Colonic mucosa (tissue), 4 donors: ENCODE data around the gene CXorf38. TPM values are rescaled to one million over a fixed set of nuclear protein-coding genes. Genes with fewer than 3 reads are reported as not detected.
"Not testable (repeated sequence)": the region's sequence is repeated elsewhere in the genome, so short reads cannot be mapped to it uniquely, and the experiment has no call there.

ENCODE experiments used
- DNase-seq: peaks from one replicate; pipeline ENCODE4 v3.0.0-alpha.2; 2020
- H3K27ac ChIP-seq: fragments of 200-600 bp; one replicate; pipeline ENCODE4 v1.8.0; 2021
- H3K27me3 ChIP-seq: fragments of 200-600 bp; one replicate; pipeline ENCODE4 v1.8.0; 2021
- H3K36me3 ChIP-seq: fragments of 200-600 bp; one replicate; pipeline ENCODE4 v1.8.0; 2021
- H3K4me1 ChIP-seq: fragments of 200-600 bp; one replicate; pipeline ENCODE4 v1.8.0; 2021; ENCODE audit warnings: mild to moderate bottlenecking
- H3K4me3 ChIP-seq: fragments of 200-600 bp; one replicate; pipeline ENCODE4 v1.8.0; 2021
- H3K9ac ChIP-seq, 2 donors: one replicate each; pipeline ENCODE4 v1.7.0; 2013; ENCODE audit warnings: control low read depth in 2 of 2, low read depth in 2 of 2, low read length in 2 of 2
- H3K9me3 ChIP-seq: fragments of 200-600 bp; one replicate; pipeline ENCODE4 v1.8.0; 2021
- intact Hi-C: fragments of 100-400 bp; cut with DNase I; formaldehyde crosslinking; loops from one replicate; pipeline ENCODE4 v1.14.1; 2022
- total RNA-seq, 2 donors: library from RNA; stranded (reverse); fragmentation: NEBNext Ultra II Directional in 1 of 2; extraction: Animal tissue kit (Norgen Biotek cat#: 25700) in 1 of 2; gene quantifications; one replicate each; pipeline ENCODE4 v1.2.1, GENCODE V29; 2021
- TF ChIP-seq, protein P1 (sequence below): fragments of 200-600 bp; IDR thresholded peaks from one replicate; pipeline ENCODE4 v1.8.0; 2022; ENCODE audit warnings: antibody characterized with exemption, mild to moderate bottlenecking
- donor health status: healthy.
- donor health status: DM: no; HTN: no; CAD: no.
- donor health status: DM: no; HTN: no; CAD: no.

Gene CXorf38
- total RNA-seq, 2 donors from 2014 or later = 18.2 to 19.5 TPM

- intact Hi-C loops = no loop called here
- Histone ChIP-seq H3K4me1 (no peaks in the 10 kb centered on the region), H3K27ac (no peak overlapping the region), H3K9ac (no peak overlapping the region), H3K27me3 (peaks cover 3% of the 10 kb centered on the region), H3K36me3 (no peaks in the 10 kb centered on the region), H3K9me3 (no peaks in the 10 kb centered on the region), H3K4me3 (no peak overlapping the region)
- no peak for DNase-seq
- TF ChIP-seq, protein P1, sequence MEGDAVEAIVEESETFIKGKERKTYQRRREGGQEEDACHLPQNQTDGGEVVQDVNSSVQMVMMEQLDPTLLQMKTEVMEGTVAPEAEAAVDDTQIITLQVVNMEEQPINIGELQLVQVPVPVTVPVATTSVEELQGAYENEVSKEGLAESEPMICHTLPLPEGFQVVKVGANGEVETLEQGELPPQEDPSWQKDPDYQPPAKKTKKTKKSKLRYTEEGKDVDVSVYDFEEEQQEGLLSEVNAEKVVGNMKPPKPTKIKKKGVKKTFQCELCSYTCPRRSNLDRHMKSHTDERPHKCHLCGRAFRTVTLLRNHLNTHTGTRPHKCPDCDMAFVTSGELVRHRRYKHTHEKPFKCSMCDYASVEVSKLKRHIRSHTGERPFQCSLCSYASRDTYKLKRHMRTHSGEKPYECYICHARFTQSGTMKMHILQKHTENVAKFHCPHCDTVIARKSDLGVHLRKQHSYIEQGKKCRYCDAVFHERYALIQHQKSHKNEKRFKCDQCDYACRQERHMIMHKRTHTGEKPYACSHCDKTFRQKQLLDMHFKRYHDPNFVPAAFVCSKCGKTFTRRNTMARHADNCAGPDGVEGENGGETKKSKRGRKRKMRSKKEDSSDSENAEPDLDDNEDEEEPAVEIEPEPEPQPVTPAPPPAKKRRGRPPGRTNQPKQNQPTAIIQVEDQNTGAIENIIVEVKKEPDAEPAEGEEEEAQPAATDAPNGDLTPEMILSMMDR = no peak
These were observed 29.8 kb downstream of the CXorf38 start for GRCh38 chrX:40617566-40617965.

DNA sequence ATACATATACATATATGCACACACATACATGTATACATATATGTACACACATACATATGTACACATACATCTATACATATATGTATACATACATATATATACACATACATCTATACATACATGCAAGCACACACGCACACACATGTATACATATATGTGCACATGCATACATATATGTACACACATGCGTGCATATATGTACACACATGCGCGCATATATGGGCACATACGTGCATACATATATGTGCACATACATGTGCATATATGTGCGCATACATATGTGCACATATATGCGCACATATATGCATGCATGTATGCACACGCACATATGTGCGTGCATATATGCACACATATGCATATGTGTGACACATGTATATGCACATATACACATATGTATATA lies 31.4 kb downstream of the CXorf38 start:
- Histone ChIP-seq H3K4me1 (no peaks in the 10 kb centered on the region), H3K36me3 (no peaks in the 10 kb centered on the region), H3K27ac (no peak overlapping the region), H3K27me3 (peaks cover 11% of the 10 kb centered on the region), H3K4me3 (no peak overlapping the region), H3K9me3 (no peaks in the 10 kb centered on the region), H3K9ac (no peak overlapping the region)
- no peak for DNase-seq
- TF ChIP-seq, protein P1 = no peak
- intact Hi-C loops = no loop called here

GRCh38 chrX:40612511-40612910 lies 34.9 kb downstream of the CXorf38 start:
- DNase-seq = no peak
- H3K27ac ChIP-seq = no peak overlapping the region
- TF ChIP-seq, protein P1 = no peak
- no peaks in the 10 kb centered on the region for H3K36me3 ChIP-seq
- H3K9ac ChIP-seq = no peak overlapping the region
- H3K4me1 ChIP-seq = no peaks in the 10 kb centered on the region
- no peaks in the 10 kb centered on the region for H3K9me3 ChIP-seq
- intact Hi-C loops = no loop called here
- H3K27me3 ChIP-seq = peaks cover 11% of the 10 kb centered on the region
- H3K4me3 ChIP-seq = no peak overlapping the region

GRCh38 chrX:40607381-40607780 lies 40.0 kb downstream of the CXorf38 start:
- Histone ChIP-seq H3K27ac (no peak overlapping the region), H3K9me3 (no peaks in the 10 kb centered on the region), H3K27me3 (peaks cover 6% of the 10 kb centered on the region), H3K36me3 (no peaks in the 10 kb centered on the region), H3K4me3 (no peak overlapping the region), H3K4me1 (no peaks in the 10 kb centered on the region), H3K9ac (no peak overlapping the region)
- TF ChIP-seq, protein P1 = no peak
- intact Hi-C loops = no loop called here
- no peak for DNase-seq

- H3K9ac ChIP-seq = no peak overlapping the region
- no peaks in the 10 kb centered on the region for H3K27me3 ChIP-seq
- H3K9me3 ChIP-seq = no peaks in the 10 kb centered on the region
- no peaks in the 10 kb centered on the region for H3K36me3 ChIP-seq
- intact Hi-C loops = no loop called here
- H3K27ac ChIP-seq = no peak overlapping the region
- no peak for DNase-seq
- no peaks in the 10 kb centered on the region for H3K4me1 ChIP-seq
- no peak overlapping the region for H3K4me3 ChIP-seq
- TF ChIP-seq, protein P1 = no peak
These were observed 43.9 kb downstream of the CXorf38 start for GRCh38 chrX:40603446-40603845.

DNA sequence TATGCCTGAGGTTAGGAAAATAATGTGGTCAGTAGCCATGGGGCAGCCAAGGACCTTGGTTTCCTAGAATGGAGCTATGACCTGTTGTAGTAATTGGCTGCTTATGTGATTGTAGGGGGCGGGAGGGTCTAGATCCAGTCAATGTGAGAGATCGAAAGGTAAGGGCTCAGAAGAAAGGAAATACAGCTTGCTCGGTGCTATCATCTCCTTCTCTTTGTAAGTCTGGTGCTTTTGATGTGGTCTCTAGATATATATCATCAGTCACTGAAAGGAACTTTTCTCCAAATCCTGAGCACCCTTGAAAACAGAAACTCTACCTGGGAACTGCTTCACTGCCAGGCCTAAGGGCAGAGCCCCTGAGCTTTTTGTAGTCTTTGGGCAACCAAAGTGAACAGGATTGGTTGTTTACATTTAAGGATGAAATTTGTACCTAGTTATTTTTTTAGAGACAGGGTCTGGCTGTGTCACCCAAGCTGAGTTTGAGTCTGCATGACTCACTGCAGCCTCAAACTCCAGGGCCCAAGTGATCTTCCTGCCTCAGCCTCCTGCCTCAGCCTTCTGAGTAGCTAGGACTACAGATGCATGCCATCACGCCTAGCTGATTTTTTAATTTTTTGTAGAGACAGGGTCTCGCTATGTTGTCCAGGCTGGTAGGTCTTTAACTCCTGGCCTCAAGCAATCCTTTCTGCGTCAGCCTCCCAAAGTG lies 57.6 kb downstream of the CXorf38 start:
- DNase-seq, H3K9ac ChIP-seq, H3K27me3 ChIP-seq, H3K4me3 ChIP-seq, intact Hi-C loops, H3K9me3 ChIP-seq, H3K4me1 ChIP-seq, H3K36me3 ChIP-seq, H3K27ac ChIP-seq: not testable (repeated sequence)

DNA sequence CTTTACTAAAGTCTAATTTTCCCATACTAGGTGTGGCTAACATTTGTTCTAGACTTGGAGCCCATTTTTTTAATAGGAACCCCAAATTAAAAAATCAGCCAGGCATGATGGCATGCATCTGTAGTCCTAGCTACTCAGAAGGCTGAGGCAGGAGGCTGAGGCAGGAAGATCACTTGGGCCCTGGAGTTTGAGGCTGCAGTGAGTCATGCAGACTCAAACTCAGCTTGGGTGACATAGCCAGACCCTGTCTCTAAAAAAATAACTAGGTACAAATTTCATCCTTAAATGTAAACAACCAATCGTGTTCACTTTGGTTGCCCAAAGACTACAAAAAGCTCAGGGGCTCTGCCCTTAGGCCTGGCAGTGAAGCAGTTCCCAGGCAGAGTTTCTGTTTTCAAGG lies 59.7 kb downstream of the CXorf38 start:
- H3K27me3 ChIP-seq, H3K9me3 ChIP-seq, H3K4me1 ChIP-seq, intact Hi-C loops, H3K4me3 ChIP-seq, H3K27ac ChIP-seq, DNase-seq, H3K9ac ChIP-seq, H3K36me3 ChIP-seq: not testable (repeated sequence)
